ENCODE results near the gene TP53BP1. TPM values are rescaled to one million over a fixed set of nuclear protein-coding genes. Genes with fewer than 3 reads are reported as not detected.

Gene TP53BP1
- total RNA-seq, 1 donor: 71.9 TPM

DNA sequence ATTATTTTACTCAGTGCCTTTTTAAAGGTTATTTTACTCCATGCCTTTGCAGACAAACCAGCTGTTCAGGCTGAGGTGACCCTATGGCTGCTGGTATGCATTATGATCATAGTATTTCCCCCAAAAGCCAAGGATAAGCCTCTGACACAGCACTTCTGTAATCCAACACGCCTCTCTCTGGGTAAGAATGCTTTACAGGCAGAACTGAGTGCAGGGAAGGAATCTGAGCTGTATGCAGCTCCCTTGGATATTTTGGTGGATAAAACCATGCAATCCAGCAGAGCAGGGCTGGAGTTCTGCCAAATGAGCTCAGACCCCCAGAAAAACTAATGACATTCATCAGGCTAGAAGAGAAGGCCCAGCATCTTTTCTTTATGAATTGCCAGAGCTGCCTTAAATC is 12.8 kb upstream of the TP53BP1 start:
- TF ChIP-seq, protein P1, sequence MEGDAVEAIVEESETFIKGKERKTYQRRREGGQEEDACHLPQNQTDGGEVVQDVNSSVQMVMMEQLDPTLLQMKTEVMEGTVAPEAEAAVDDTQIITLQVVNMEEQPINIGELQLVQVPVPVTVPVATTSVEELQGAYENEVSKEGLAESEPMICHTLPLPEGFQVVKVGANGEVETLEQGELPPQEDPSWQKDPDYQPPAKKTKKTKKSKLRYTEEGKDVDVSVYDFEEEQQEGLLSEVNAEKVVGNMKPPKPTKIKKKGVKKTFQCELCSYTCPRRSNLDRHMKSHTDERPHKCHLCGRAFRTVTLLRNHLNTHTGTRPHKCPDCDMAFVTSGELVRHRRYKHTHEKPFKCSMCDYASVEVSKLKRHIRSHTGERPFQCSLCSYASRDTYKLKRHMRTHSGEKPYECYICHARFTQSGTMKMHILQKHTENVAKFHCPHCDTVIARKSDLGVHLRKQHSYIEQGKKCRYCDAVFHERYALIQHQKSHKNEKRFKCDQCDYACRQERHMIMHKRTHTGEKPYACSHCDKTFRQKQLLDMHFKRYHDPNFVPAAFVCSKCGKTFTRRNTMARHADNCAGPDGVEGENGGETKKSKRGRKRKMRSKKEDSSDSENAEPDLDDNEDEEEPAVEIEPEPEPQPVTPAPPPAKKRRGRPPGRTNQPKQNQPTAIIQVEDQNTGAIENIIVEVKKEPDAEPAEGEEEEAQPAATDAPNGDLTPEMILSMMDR (IDR thresholded peaks at IDR 0.05; ENCODE audit: insufficient read depth, low read length): no peak
- no peak overlapping the region for H3K4me3 ChIP-seq (ENCODE audit: low read depth, low read length)
- peak; percentile 68 for DNase-seq (ENCODE audit: low read depth)

DNA sequence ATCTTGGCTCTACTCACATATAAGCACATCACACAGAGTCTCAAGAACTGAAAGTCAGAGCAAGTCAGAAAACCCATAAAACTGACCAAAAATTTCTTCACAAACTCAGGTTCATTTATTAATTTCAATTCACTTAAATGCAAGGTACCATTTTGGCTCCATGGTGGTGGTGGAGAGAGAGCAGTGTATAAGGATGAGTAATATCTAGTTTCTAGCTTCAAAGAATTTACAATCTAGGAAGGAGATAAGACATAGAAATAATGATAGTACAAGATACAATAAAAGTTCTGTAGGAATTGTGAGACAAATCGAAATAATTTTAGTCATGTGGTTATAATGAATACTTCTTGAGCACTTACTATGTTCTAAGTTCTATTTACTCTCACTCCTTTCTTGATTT is 6.7 kb upstream of the TP53BP1 start:
- TF ChIP-seq, protein P1 (IDR thresholded peaks at IDR 0.05; ENCODE audit: insufficient read depth, low read length): no peak
- no peak for DNase-seq (ENCODE audit: low read depth)
- no peak overlapping the region for H3K4me3 ChIP-seq (ENCODE audit: low read depth, low read length)

DNA sequence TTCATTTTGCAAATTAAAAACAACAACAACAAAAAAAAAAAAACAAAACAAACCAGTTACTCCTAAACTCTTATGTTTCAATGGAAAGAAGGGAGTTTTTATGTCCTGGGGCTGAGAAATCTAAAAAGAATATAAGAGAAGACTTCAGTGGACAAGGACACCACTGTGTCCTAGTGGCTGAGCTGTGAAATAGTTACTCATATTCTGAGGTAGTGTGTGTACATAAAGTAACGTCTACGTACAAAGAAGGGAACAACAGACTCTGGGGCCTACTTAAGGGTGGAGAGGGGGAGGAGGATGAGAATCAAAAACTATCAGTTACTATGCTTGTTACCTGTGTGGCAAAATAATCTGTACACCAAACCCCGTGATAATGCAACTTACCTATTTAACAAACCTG is 6.0 kb upstream of the TP53BP1 start:
- TF ChIP-seq, protein P1 (IDR thresholded peaks at IDR 0.05; ENCODE audit: insufficient read depth, low read length): no peak
- DNase-seq (ENCODE audit: low read depth): no peak

DNA sequence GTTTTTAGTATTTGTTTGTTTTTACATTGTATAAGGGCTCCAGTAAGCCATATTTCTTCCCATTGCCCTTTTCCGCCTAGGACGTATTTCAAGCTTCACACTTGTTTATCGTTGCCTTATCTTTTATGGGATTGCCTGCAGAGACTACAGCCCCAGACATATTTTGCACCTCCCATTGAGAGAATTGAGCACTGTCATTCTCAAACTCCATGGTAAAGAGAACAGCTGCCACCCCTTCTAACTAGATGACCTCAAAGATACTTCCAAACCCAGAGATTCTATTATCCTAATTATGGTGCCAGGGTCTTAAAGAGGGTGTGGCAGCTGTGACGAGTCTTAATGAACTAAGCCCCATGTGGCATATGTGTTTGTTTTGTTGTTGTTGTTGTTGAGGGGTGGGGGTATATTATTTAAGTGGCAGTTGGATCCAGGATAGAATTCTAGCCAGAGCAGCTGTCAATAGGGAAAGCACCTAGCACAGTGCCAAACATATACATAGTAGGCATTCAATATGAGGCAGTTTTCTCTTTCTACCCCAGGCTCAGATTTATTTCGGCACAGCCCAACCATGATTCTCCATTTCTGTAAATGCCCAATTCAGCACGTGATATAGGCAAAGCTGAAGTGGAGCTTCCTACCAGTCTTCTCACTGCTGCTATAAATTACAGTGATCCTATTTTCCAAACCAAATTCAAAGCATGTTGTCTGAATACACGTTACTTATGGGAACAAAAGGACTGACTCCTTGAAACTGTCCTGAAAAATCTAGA is 932 bp upstream of the TP53BP1 start:
- no peak for DNase-seq (ENCODE audit: low read depth)
- H3K4me3 ChIP-seq (ENCODE audit: low read depth, low read length): no peak overlapping the region
- TF ChIP-seq, protein P1 (IDR thresholded peaks at IDR 0.05; ENCODE audit: insufficient read depth, low read length): no peak

More for the DNA sequence above, 6.0 kb upstream of the TP53BP1 start:
- no peak overlapping the region for H3K4me3 ChIP-seq (ENCODE audit: low read depth, low read length)

DNA sequence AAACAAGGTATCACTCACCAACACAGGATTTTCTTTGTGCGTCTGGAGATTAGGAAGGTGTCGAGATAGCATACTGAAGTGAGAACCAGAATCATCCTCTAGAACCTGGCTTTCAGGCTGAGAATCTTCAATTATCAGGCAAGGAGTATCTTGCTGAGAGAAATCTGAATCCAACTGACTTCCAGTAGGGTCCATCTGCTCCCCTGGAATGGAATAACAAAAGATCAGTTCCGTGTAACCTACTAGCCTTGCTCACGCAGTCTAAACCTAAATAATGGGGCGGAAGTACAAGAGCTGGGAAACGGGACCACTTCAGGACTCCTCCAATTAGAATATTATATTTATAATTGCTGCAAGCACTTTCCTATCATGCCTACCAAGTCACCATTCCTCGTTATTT is 690 bp downstream of the TP53BP1 start:
- TF ChIP-seq, protein P1 (IDR thresholded peaks at IDR 0.05; ENCODE audit: insufficient read depth, low read length): no peak
- H3K4me3 ChIP-seq (ENCODE audit: low read depth, low read length): peak overlapping the region; percentile 99
- DNase-seq (ENCODE audit: low read depth): no peak

DNA sequence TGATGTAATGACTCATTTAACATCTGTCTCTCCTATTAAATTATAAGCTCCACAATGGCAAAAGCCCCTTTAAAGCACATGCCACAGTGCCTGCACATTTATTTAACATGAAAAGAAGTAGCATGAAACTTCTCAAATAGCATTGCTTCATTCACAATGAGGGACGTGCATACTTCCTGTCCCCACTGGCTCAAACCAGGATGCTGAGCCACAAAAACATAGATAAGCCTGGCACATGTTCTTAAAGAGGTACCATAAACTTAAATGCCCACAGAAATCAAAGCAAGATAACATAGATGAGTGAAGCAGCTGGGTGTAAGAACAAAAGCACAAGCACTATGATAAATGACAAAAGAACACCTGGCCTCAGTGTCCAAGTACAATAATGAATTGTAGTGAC is 3.8 kb downstream of the TP53BP1 start:
- TF ChIP-seq, protein P1 (IDR thresholded peaks at IDR 0.05; ENCODE audit: insufficient read depth, low read length): no peak
- no peak overlapping the region for H3K4me3 ChIP-seq (ENCODE audit: low read depth, low read length)
- DNase-seq (ENCODE audit: low read depth): peak; percentile 52

DNA sequence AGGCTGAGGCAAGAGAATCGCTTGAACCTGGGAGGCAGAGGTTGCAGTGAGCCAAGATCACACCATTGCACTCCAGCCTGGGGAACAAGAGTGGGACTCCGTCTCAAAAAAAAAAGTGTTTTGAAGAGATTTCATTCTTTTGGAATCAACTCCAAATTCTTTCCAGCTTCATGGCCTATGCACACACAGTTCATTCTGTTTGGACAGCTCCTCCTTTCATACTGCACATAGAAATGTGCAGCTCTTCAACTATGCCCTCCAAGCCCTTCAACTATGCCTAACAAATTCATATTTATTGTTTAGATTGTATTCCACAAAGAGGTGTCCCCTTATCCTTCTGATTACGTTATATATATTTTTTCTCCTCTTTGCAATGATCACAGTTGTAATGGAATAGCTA is 4.2 kb downstream of the TP53BP1 start:
- no peak overlapping the region for H3K4me3 ChIP-seq (ENCODE audit: low read depth, low read length)
- DNase-seq (ENCODE audit: low read depth): no peak

More for the DNA sequence above, 4.2 kb downstream of the TP53BP1 start:
- TF ChIP-seq, protein P1 (IDR thresholded peaks at IDR 0.05; ENCODE audit: insufficient read depth, low read length): no peak
